Spleen (tissue), 7 donors: ENCODE data around the gene MAMSTR.

Source experiments
- CTCF ChIP-seq, 11 experiments: fragments of 200-600 bp in 7 of 11; fragments of 450-650 bp in 4 of 11; sonication (generic) in 4 of 11; IDR thresholded peaks in 8 of 11; conservative IDR thresholded peaks in 3 of 11; 1 replicate in 7 of 11; 2 replicates in 4 of 11; pipeline versions ENCODE4 v1.4.0 to v1.8.0; 2016 to 2021; ENCODE audit warnings: antibody characterized with exemption in 11 of 11, inconsistent platforms in 4 of 11, mild to moderate bottlenecking in 1 of 11
- POLR2A ChIP-seq, 3 donors: fragments of 450-650 bp; IDR thresholded peaks; one replicate each; pipeline ENCODE4 v1.5.1; 2017; ENCODE audit warnings: antibody characterized with exemption in 3 of 3, mild to moderate bottlenecking in 1 of 3
- POLR2AphosphoS5 ChIP-seq, 3 donors: sonication (generic); formaldehyde crosslinking; IDR thresholded peaks; one replicate each; pipeline ENCODE4 v1.5.1; 2017; ENCODE audit warnings: antibody characterized with exemption in 3 of 3
- donor health status: DM: no; HTN: no; CAD: no; lungs with moderate emphysema.
- donor health status: DM: no; HTN: no; CAD: no.
- donor health status: DM: no; HTN: no; CAD: no.

DNA sequence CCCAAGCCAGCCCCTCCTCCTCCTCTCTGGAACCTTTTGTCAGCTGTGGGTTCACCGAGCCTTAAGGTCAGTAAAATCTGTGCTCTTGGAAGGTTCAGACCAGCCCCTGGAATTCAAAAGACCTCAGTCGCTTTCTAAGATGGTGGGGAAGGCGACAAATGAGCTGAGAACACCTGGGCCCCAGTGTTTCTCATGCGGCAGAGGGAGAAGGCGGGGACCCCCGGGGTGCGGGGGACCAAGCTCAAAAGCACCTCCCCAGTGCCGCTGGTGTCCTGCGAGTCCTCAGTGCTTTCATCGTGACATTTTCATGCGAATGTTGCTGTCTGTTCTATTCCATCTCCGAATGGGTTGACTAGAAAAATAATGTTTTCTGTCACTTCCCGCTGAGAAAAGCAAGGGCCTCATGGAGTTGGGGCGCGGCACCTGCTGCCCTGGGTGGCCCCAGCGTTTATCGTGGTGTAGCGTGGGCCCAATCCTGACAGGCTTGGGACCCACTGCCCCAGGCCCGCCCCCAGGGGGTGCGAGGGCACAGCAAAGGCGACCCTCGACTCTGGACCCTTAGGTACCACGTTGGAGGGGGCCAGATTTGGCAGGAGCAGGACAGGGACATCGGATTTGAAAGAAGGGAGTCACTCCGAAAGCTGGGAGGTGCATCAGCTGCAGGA lies 46.0 kb downstream of the MAMSTR start:
- TF ChIP-seq POLR2A (IDR thresholded peaks at IDR 0.05) (no peak), CTCF (IDR thresholded peaks at IDR 0.05 in 8 of 11, conservative IDR thresholded peaks at IDR 0.05 in 3 of 11) (no peak), POLR2AphosphoS5 (IDR thresholded peaks at IDR 0.05) (no peak)
